Mesendoderm (in vitro differentiated cells): ENCODE measurements around the gene CCDC32.

ENCODE experiments used
- DNase-seq: peaks from one replicate; pipeline ENCODE4 v3.0.0; 2013
- H2AK5ac ChIP-seq: 2 replicates; pipeline ENCODE4 v1.6.1; 2013; ENCODE audit warnings: low read length, inconsistent platforms
- H2BK120ac ChIP-seq: 2 replicates; pipeline ENCODE4 v1.6.1; 2013; ENCODE audit warnings: low read depth, mild to moderate bottlenecking, low read length, moderate library complexity, mixed read lengths
- H2BK15ac ChIP-seq: replicated peaks from 2 replicates; pipeline ENCODE4 v1.6.1; 2013; ENCODE audit warnings: low read depth, mild to moderate bottlenecking, moderate library complexity
- H2BK5ac ChIP-seq: 2 replicates; pipeline ENCODE4 v1.6.1; 2013; ENCODE audit warnings: low read length, inconsistent platforms
- H3K18ac ChIP-seq: 2 replicates; pipeline ENCODE4 v1.6.1; 2013; ENCODE audit warnings: mild to moderate bottlenecking, low read length, mixed read lengths
- H3K23ac ChIP-seq: one replicate; pipeline ENCODE4 v1.6.1; 2013; ENCODE audit warnings: low read length
- H3K27ac ChIP-seq: 2 replicates; pipeline ENCODE4 v1.5.1; 2013; ENCODE audit warnings: low read depth, mild to moderate bottlenecking, inconsistent platforms, low read length, moderate library complexity
- H3K27me3 ChIP-seq: 2 replicates; pipeline ENCODE4 v1.6.1; 2013; ENCODE audit warnings: low read length, control low read depth, mild to moderate bottlenecking, inconsistent platforms; ENCODE audit not compliant: insufficient read depth, poor library complexity
- H3K36me3 ChIP-seq: 2 replicates; pipeline ENCODE4 v1.6.1; 2013; ENCODE audit warnings: low read length, inconsistent platforms; ENCODE audit not compliant: control insufficient read depth, insufficient read depth
- H3K4ac ChIP-seq: one replicate; pipeline ENCODE4 v1.6.1; 2013; ENCODE audit warnings: low read depth, mild to moderate bottlenecking, low read length, moderate library complexity
- H3K4me1 ChIP-seq: 2 replicates; pipeline ENCODE4 v1.6.1; 2013; ENCODE audit warnings: low read depth, low read length, inconsistent platforms; ENCODE audit not compliant: control insufficient read depth
- H3K4me2 ChIP-seq: 2 replicates; pipeline ENCODE4 v1.6.1; 2013; ENCODE audit warnings: low read length
- H3K4me3 ChIP-seq: 2 replicates; pipeline ENCODE4 v1.5.1; 2013; ENCODE audit warnings: mild to moderate bottlenecking, low read length
- H3K56ac ChIP-seq: one replicate; pipeline ENCODE4 v1.6.1; 2013; ENCODE audit warnings: low read length
- H3K79me1 ChIP-seq: 2 replicates; pipeline ENCODE4 v1.6.1; 2013; ENCODE audit warnings: low read length, inconsistent platforms
- H3K79me2 ChIP-seq: 2 replicates; pipeline ENCODE4 v1.6.1; 2013; ENCODE audit warnings: mild to moderate bottlenecking, low read length; ENCODE audit not compliant: control insufficient read depth, insufficient read depth
- H3K9ac ChIP-seq: 2 replicates; pipeline ENCODE4 v1.6.1; 2013; ENCODE audit warnings: low read length, inconsistent platforms
- H4K5ac ChIP-seq: one replicate; pipeline ENCODE4 v1.6.1; 2013; ENCODE audit warnings: low read length
- H4K8ac ChIP-seq: one replicate; pipeline ENCODE4 v1.6.1; 2013; ENCODE audit warnings: low read depth, mild to moderate bottlenecking, control low read depth, low read length, moderate library complexity
- WGBS: extraction: QIAGEN DNeasy Blood & Tissue Kit; methylation state at CpG from one replicate; pipeline ENCODE4 v1.1.7; 2013; ENCODE audit warnings: low lambda C conversion rate, missing lambda C conversion rate; ENCODE audit not compliant: insufficient coverage; ENCODE audit errors: extremely low coverage; 5-methylcytosine and 5-hydroxymethylcytosine counted together

Gene CCDC32

DNA sequence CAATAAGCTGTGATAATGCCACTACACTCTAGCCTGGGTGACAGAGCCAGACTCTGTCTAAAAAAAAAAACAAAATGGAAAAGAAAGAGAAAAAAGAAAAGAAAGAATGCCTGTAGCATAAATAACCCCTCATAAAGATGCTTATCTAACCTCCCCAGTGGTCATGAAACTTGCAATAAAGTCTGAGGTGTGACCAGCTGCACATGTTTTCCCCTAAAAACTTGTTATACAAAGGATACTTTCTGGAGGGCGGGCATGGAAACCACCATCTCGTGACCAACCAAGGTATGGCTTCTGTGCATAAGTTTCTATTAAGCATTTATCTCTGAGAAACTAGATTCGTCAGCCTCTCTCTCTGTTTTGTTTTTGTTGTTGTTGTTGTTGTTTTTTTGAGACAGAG is 21.8 kb downstream of the CCDC32 start:
- H3K27me3 ChIP-seq, result no peaks in the 10 kb centered on the region
- no peaks in the 10 kb centered on the region for H3K79me2 ChIP-seq
- H3K79me1 ChIP-seq, result no peaks in the 10 kb centered on the region
- no peak overlapping the region for H3K18ac ChIP-seq
- no peaks in the 10 kb centered on the region for H3K4me1 ChIP-seq
- no peak overlapping the region for H3K4me3 ChIP-seq
- no peak overlapping the region for H3K9ac ChIP-seq
- no peak overlapping the region for H4K5ac ChIP-seq
- WGBS, result no CpG with 5 or more reads among the region's 3 CpGs
- no peak overlapping the region for H2BK15ac ChIP-seq
- no peak overlapping the region for H3K27ac ChIP-seq
- no peak overlapping the region for H2AK5ac ChIP-seq
- no peak overlapping the region for H3K4ac ChIP-seq
- H3K23ac ChIP-seq, result no peak overlapping the region
- H4K8ac ChIP-seq, result no peak overlapping the region
- H2BK120ac ChIP-seq, result no peak overlapping the region
- no peak overlapping the region for H3K4me2 ChIP-seq
- no peak overlapping the region for H3K56ac ChIP-seq
- no peaks in the 10 kb centered on the region for H3K36me3 ChIP-seq
- no peak for DNase-seq
- H2BK5ac ChIP-seq, result no peak overlapping the region

- Histone ChIP-seq H2BK5ac (no peak overlapping the region), H3K79me2 (no peaks in the 10 kb centered on the region), H3K18ac (no peak overlapping the region), H3K79me1 (no peaks in the 10 kb centered on the region), H3K4me3 (no peak overlapping the region), H4K5ac (no peak overlapping the region), H2BK15ac (no peak overlapping the region), H3K27me3 (no peaks in the 10 kb centered on the region), H3K9ac (no peak overlapping the region), H3K4ac (no peak overlapping the region), H3K27ac (no peak overlapping the region), H3K4me1 (no peaks in the 10 kb centered on the region), H3K56ac (no peak overlapping the region), H2AK5ac (no peak overlapping the region), H2BK120ac (no peak overlapping the region), H3K4me2 (no peak overlapping the region), H3K36me3 (no peaks in the 10 kb centered on the region), H3K23ac (no peak overlapping the region), H4K8ac (no peak overlapping the region)
- peak; percentile 23 for DNase-seq
- no CpG with 5 or more reads among the region's 6 CpGs for WGBS
Observed at GRCh38 chr15:40538976-40539375, 25.9 kb downstream of the CCDC32 start.

DNA sequence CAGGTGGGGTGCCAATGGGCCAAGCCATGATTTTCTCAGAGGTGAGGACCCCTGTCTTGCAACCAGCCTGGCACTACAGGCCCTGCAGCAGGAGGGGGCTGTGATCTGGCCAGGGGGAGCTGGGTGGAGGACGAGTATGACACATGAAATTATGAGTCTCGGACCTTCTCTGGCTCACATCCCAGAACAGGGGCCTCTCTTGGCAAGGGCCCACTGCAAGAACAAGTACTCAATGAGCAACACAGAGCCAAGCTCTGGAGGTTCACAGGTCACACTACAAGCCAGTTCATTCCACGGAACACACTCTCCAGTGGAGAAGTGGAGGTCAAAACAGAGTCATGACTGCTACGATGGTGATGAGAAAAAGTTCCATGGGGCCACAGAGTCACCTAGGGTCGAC is 28.3 kb downstream of the CCDC32 start:
- no peaks in the 10 kb centered on the region for H3K36me3 ChIP-seq
- H2BK120ac ChIP-seq, result no peak overlapping the region
- no peak overlapping the region for H3K18ac ChIP-seq
- H3K79me1 ChIP-seq, result no peaks in the 10 kb centered on the region
- H2BK5ac ChIP-seq, result no peak overlapping the region
- H3K27ac ChIP-seq, result no peak overlapping the region
- no peak overlapping the region for H4K8ac ChIP-seq
- no peaks in the 10 kb centered on the region for H3K4me1 ChIP-seq
- no peaks in the 10 kb centered on the region for H3K27me3 ChIP-seq
- no peak overlapping the region for H3K9ac ChIP-seq
- no peak overlapping the region for H2AK5ac ChIP-seq
- no peak for DNase-seq
- no peaks in the 10 kb centered on the region for H3K79me2 ChIP-seq
- H3K4me3 ChIP-seq, result no peak overlapping the region
- H3K4me2 ChIP-seq, result no peak overlapping the region
- H3K23ac ChIP-seq, result no peak overlapping the region
- H2BK15ac ChIP-seq, result no peak overlapping the region
- H3K4ac ChIP-seq, result no peak overlapping the region
- no peak overlapping the region for H4K5ac ChIP-seq
- H3K56ac ChIP-seq, result no peak overlapping the region
- no CpG with 5 or more reads among the region's 5 CpGs for WGBS

DNA sequence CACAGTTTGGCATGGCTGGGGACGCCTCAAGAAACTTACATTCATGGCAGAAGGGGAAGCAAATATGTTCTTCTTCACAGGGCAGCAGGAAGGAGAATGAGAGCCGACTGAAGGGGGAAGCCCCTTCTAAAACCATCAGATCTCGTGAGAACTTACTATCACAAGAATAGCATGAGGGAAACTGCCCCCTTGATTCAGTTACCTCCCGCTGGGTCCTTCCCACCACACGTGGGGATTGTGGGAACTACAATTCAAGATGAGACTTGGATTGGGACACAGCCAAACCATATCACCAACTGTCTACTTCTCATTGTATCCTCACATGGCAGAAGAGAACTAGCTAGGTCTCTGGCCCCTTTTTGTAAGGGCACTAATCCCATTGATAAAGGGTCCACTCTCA is 30.5 kb downstream of the CCDC32 start:
- Histone ChIP-seq H3K18ac (no peak overlapping the region), H2BK15ac (no peak overlapping the region), H4K5ac (no peak overlapping the region), H3K27ac (no peak overlapping the region), H3K79me2 (no peaks in the 10 kb centered on the region), H3K9ac (no peak overlapping the region), H3K4me2 (no peak overlapping the region), H3K4me1 (no peaks in the 10 kb centered on the region), H2BK5ac (no peak overlapping the region), H3K79me1 (no peaks in the 10 kb centered on the region), H2BK120ac (no peak overlapping the region), H3K56ac (no peak overlapping the region), H3K27me3 (no peaks in the 10 kb centered on the region), H3K4me3 (no peak overlapping the region), H4K8ac (no peak overlapping the region), H3K4ac (no peak overlapping the region), H3K36me3 (no peaks in the 10 kb centered on the region), H2AK5ac (no peak overlapping the region), H3K23ac (no peak overlapping the region)
- DNase-seq, result no peak
- WGBS, result no CpG with 5 or more reads among the region's 5 CpGs

GRCh38 chr15:40533763-40534364 is 31.0 kb downstream of the CCDC32 start:
- Histone ChIP-seq H3K4me2 (no peak overlapping the region), H3K79me1 (no peaks in the 10 kb centered on the region), H4K8ac (no peak overlapping the region), H3K23ac (no peak overlapping the region), H2BK15ac (no peak overlapping the region), H3K4ac (no peak overlapping the region), H2BK120ac (no peak overlapping the region), H3K36me3 (no peaks in the 10 kb centered on the region), H3K79me2 (no peaks in the 10 kb centered on the region), H2BK5ac (no peak overlapping the region), H3K27ac (no peak overlapping the region), H4K5ac (no peak overlapping the region), H3K27me3 (no peaks in the 10 kb centered on the region), H3K4me1 (no peaks in the 10 kb centered on the region), H3K56ac (no peak overlapping the region), H3K18ac (no peak overlapping the region), H3K4me3 (no peak overlapping the region), H2AK5ac (no peak overlapping the region), H3K9ac (no peak overlapping the region)
- DNase-seq, result no peak
- no CpG with 5 or more reads among the region's 4 CpGs for WGBS

DNA sequence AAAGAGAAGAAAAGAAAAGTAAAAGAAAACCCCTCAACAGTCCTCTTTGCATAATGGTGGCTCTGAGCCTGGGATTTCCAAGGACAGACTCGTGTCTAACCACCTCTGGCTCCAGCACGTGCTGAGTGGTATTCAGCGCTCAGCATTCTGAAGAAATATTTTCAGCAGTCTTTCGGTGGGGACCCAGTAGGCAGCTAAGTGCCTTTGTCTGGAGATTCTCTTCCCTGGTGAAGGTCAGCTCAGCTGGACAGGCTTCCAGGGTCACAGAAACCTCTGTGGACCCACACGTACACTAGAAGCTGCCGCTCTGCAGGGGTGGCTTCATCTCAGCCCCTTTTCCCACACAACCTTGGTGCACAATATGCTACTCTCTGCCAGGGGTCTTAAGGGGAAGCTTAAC is 36.0 kb downstream of the CCDC32 start:
- no peaks in the 10 kb centered on the region for H3K36me3 ChIP-seq
- H3K4ac ChIP-seq, result no peak overlapping the region
- no peak overlapping the region for H3K4me3 ChIP-seq
- H4K5ac ChIP-seq, result no peak overlapping the region
- H3K9ac ChIP-seq, result no peak overlapping the region
- H3K79me2 ChIP-seq, result no peaks in the 10 kb centered on the region
- no peaks in the 10 kb centered on the region for H3K79me1 ChIP-seq
- H3K4me2 ChIP-seq, result no peak overlapping the region
- H3K4me1 ChIP-seq, result no peaks in the 10 kb centered on the region
- H2BK120ac ChIP-seq, result no peak overlapping the region
- no peak overlapping the region for H3K27ac ChIP-seq
- no peak overlapping the region for H4K8ac ChIP-seq
- H3K18ac ChIP-seq, result no peak overlapping the region
- H3K27me3 ChIP-seq, result no peaks in the 10 kb centered on the region
- no peak overlapping the region for H2BK15ac ChIP-seq
- no peak overlapping the region for H3K23ac ChIP-seq
- no peak overlapping the region for H3K56ac ChIP-seq
- no CpG with 5 or more reads among the region's 6 CpGs for WGBS
- H2BK5ac ChIP-seq, result no peak overlapping the region
- no peak for DNase-seq
- H2AK5ac ChIP-seq, result no peak overlapping the region
